ENCODE results near the gene SCO2. TPM values are rescaled to one million over a fixed set of nuclear protein-coding genes. Genes with fewer than 3 reads are reported as not detected.

SCO2 gene
- total and polyA plus RNA-seq, 9 of the 15 experiments (the other 6 are each of a cell fraction or from before 2014, with no cell fraction given): 0.34 to 4.0 (median 1.1) TPM; not detected in 3

DNA sequence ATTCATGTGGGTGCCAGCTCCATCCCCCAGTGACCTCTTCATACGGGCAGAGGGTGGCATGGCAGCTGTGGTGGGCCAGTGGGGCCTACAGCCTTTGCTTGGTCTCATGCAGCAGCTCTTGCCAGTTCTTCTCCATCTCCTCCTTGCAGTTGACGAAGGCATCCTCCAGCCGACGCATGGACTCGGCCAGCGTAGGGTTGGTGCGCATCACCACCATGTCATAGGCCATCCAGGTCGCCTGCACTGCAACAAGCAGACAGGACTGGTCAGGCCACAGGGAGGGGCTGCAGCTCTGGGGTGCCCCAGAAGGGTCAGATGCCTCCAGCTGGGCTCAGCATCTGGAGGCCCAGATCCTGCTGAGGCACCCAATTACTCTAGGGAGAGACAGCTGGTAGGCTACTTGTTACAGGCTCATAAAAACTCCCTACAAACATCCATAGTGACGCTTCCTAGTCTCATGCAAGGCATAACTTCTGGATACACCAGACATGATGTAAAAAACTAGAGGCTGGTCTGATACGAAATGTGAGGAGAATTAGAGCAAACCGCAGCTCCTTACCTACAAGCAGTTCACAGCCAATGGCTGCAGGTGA is 25.9 kb upstream of the SCO2 start:
- POLR2A ChIA-PET: interaction anchor here (0.7 to 1.5 kb wide), 3 partner anchors 11 to 22 kb away, joined by 3 to 5 read pairs (median 4); partner anchors contain the start of gene SYCE3
- CTCF ChIA-PET (ENCODE audit: low intra/inter-chr PET ratio): no interaction called here
- TF ChIP-seq ILF3 (IDR thresholded peaks at IDR 0.05; ENCODE audit: borderline replicate concordance): no peak
- TF ChIP-seq USF1 (CRISPR knock-in tag; IDR thresholded peaks at IDR 0.05): no peak
- no peak for TF ChIP-seq SMAD4 (CRISPR knock-in tag; conservative IDR thresholded peaks at IDR 0.05)
- no peak for TF ChIP-seq FOXK1 (CRISPR knock-in tag; IDR thresholded peaks at IDR 0.05; ENCODE audit: borderline replicate concordance)
- no peak for TF ChIP-seq ZKSCAN8 (CRISPR knock-in tag; IDR thresholded peaks at IDR 0.05)
- no peak for TF ChIP-seq HDAC2 (IDR thresholded peaks at IDR 0.05)
- TF ChIP-seq FOXA1 (IDR thresholded peaks at IDR 0.05; ENCODE audit: borderline replicate concordance): no peak
- no peak for TF ChIP-seq CSDE1 (IDR thresholded peaks at IDR 0.05)
- Histone ChIP-seq H3K9me1 (ENCODE audit: control insufficient read depth, insufficient read depth, low read length) (no peaks in the 10 kb centered on the region), H3K27me3 (ENCODE audit: control insufficient read depth in 2 of 2, insufficient read depth in 2 of 2, low read length in 2 of 2) (peaks cover 0 to 11% of the 10 kb centered on the region in 2 experiments; a peak in 1 of 5 replicates), H4K20me1 (replicated peaks; ENCODE audit: control insufficient read depth, insufficient read depth, low read length) (no peaks in the 10 kb centered on the region), H3K4me1 (replicated peaks in 1 of 2; ENCODE audit: control insufficient read depth in 2 of 2, insufficient read depth in 2 of 2, low read length in 2 of 2) (peaks cover 0 to 29% of the 10 kb centered on the region in 2 experiments; a peak in 3 of 5 replicates), H3K36me3 (ENCODE audit: control insufficient read depth, insufficient read depth, low read length) (no peaks in the 10 kb centered on the region), H3K4me2 (ENCODE audit: insufficient read depth, low read length) (no peak overlapping the region), H3K9ac (ENCODE audit: insufficient read depth in 1 of 2, low read depth in 2 of 2, low read length in 2 of 2) (no peak overlapping the region), H3K4me3 (no peak overlapping the region), H3K9me3 (replicated peaks; ENCODE audit: control insufficient read depth, insufficient read depth, low read depth, low read length) (no peaks in the 10 kb centered on the region), H3K27ac (ENCODE audit: extremely low read depth, low read depth, low read length) (no peak overlapping the region), H2AFZ (ENCODE audit: low read depth, low read length) (no peak overlapping the region), H3K79me2 (ENCODE audit: control insufficient read depth, insufficient read depth, low read length) (no peaks in the 10 kb centered on the region)
- 46% methylated on average over 11 of the region's 11 CpGs for WGBS (ENCODE audit: insufficient coverage, low coverage, missing lambda C conversion rate)
- ATAC-seq (no peak), DNase-seq (ENCODE audit: extremely low read depth in 1 of 4, low spot score in 3 of 4) (no peak), FAIRE-seq (no peak)
- intact Hi-C loops (cut with micrococcal nuclease): no loop called here
- in situ Hi-C loops (cut with MboI): no loop called here
- BruUV-seq (replicated peaks): no TSS peak
